ENCODE measurements around the gene PDE4B.

DNA sequence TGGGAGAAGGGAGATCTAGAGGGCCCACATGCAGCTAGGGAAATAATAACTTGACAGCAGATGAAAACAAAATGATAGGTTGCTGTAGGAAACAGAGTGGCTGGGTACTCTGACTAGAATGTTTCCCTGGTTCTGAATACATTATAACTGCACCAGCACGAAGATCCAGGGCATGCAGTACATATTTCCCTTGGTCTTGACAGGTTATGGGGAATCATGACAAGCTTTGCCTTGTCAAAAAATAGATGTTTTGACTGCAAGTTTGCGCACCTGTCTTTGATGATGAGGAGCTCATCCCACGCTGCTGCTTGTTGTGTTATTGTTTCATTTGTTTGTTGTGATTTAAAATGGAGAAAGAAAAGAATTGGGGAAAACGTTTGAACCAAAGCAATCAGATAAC is 292.9 kb downstream of the PDE4B start:
- TF ChIP-seq, protein P1, sequence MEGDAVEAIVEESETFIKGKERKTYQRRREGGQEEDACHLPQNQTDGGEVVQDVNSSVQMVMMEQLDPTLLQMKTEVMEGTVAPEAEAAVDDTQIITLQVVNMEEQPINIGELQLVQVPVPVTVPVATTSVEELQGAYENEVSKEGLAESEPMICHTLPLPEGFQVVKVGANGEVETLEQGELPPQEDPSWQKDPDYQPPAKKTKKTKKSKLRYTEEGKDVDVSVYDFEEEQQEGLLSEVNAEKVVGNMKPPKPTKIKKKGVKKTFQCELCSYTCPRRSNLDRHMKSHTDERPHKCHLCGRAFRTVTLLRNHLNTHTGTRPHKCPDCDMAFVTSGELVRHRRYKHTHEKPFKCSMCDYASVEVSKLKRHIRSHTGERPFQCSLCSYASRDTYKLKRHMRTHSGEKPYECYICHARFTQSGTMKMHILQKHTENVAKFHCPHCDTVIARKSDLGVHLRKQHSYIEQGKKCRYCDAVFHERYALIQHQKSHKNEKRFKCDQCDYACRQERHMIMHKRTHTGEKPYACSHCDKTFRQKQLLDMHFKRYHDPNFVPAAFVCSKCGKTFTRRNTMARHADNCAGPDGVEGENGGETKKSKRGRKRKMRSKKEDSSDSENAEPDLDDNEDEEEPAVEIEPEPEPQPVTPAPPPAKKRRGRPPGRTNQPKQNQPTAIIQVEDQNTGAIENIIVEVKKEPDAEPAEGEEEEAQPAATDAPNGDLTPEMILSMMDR (IDR thresholded peaks at IDR 0.05), result no peak
- TF ChIP-seq POLR2A (IDR thresholded peaks at IDR 0.05), result no peak
